AML-193 (cell line): ENCODE measurements around the gene DCPS.
"Not testable (repeated sequence)": the region's sequence is repeated elsewhere in the genome, so short reads cannot be mapped to it uniquely, and the experiment has no call there.

Experiments
- DNase-seq, 2 experiments: peaks; one replicate each; lab custom pipeline; 2025; lab: John Stamatoyannopoulos, UW

Gene DCPS

GRCh38 chr11:126303623-126304456 lies at the start of gene DCPS:
DCPS (plus strand) TSS chr11:126304060; CDS start chr11:126304081, 21 bp downstream.
- DNase-seq, result peak; percentile 82 to 83

GRCh38 chr11:126254819-126255218 lies 49.0 kb upstream of the DCPS start:
- DNase-seq, result no peak

DNA sequence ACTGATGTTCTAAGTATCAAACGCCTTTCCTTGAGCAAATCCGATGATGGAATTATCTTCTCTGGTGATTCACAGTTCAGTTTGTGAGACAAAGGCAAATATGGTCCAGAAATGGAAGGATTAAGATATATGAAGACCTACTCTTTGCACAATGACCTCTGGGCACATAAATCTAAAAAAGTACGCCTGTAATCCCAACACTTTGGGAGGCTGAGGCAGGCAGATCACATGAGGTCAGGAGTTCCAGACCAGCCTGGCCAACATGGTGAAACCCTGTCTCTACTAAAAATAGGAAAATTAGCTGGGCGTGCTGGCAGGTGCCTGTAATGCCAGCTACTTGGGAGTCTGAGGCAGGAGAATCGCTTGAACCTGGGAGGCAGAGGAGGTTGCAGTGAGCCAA lies 48.4 kb upstream of the DCPS start:
- DNase-seq, result not testable (repeated sequence)

DNA sequence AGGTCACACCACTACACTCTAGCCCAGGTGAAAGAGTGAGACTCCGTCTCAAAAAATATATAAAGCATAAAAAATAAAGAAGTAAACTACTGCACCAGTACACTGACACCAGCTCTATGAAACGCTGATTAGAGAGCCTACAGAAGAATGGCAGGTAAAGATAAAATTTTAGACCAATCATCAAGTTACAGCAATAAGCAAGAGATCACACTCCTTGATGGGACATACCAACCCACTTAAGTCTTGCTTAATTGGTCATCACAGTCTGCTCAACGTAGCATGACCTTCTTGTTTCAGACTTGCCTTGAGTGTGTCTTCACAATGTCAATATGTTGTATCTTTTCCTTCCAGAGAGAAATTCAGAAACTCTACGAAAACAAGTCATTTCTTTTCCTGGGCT lies 47.6 kb upstream of the DCPS start:
- DNase-seq, result no peak

GRCh38 chr11:126257144-126257543 lies 46.7 kb upstream of the DCPS start:
- no peak for DNase-seq

DNA sequence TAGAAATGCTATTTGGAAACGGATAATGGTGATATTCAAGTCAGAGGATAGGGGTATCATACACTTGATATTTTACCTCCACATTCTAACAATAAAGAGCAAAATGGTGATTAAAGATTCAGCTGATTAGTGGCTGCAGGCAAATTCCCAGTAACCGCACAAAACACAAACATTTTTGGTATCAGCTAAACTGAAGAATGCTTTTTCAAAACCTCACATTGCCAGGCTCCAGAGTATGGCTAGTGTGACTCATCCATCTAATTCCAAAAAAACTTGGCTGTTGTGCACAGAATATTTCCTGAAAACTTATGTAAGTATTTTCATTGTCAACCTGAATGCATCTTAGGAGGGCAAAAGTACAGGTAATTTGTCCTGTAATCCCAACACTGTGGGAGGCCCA lies 46.1 kb upstream of the DCPS start:
- DNase-seq, result no peak

DNA sequence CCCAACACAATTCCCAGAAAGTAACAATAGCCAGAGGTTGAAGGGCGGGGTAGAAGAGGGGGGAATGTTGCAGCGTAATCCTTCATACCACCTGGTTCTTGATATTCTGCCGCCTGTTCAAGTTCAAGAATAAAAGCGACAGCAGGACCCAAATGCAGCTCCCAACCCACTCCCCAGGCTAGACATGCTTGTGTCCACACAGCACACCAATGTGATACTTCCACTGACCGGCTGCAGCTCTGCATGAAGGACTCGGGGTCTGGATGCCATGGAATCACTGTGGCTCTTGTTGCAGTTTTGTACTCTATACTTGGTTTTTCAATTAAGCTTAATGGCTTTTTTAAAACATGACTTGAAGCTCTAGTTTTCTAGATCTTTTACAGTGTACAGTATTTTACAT lies 41.6 kb upstream of the DCPS start:
- DNase-seq, result no peak

- DNase-seq, result no peak
Measured at GRCh38 chr11:126263489-126263888, 40.4 kb upstream of the DCPS start.

DNA sequence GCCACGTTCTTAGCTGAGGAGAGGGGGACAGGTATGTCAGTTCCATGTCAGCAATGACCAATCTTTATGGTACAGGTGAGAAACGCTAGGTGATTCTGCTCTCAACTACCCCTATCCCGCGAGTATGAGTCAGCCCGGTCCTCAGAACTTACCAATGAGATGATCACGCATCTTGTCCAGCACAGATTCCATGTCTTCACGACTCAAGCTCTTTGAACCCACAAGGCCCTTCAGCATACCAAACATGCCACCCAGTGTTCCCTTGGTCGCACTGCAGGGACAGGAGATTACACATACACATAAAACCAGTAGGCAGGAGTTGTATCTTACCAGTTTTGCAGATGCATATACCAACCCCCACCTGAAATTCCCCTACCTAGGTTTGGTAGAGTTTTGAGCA lies 38.0 kb upstream of the DCPS start:
- DNase-seq, result no peak

GRCh38 chr11:126267650-126268049 lies 36.2 kb upstream of the DCPS start:
- no peak for DNase-seq

DNA sequence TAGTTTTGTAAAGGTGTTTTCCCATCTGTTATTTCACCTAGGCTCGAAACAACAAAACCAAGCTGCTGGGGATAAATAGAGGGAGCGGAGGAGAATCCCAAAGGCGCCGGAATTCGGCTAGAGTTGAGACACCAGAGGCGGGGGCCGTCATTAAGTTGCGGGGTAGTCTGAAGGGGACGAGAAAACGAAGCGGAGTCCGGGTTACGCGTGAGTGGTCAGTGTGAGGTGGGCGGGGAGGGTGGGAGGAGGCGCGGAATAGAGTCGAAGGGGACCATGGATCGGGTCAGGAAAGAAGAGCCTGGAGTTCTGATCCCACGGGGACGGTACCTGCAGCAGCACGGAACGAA lies 35.5 kb upstream of the DCPS start:
- DNase-seq, result no peak

DNA sequence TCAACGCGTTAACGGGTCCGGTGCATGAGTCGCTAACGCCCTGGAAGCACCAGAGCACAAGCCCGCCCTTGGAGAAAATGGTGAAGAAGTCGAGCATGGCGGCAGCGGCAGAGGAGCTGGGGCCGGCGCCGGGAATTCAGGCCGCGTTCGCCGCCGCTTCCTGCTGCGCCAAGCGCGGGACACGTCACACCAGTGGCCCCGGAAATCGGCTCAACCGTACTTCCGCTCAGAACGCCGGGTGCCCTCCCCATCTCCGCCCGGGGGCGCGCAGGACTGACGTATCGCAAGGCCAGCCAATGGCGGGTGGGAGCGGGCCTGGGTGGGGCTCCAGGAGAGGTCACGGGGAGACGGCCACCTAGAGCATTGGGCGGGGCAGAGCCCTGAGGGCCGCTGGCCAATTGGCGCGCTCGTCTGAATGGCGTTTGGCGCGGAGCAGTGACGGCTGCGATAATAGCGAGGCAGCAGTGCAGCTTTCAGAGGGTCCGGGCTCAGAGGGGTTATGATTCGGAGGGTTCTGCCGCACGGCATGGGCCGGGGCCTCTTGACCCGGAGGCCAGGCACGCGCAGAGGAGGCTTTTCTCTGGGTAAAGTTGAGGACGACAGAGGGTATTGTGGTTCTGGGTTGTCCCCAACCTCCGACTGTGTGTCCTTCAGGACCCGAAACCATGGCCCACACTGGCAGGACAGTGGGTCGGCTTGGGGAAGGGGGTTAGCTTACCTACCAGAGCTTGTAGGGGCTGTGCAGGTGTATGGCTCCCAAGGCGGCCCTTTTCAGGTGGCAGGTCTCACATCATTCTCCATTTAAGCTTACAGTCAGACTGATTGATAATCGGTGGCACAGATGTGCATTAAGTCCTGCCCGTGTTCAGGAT lies 34.9 kb upstream of the DCPS start, which contains the start of the genes FOXRED1 and SRPRA:
FOXRED1 (plus strand) TSS at position 447 of the 872 bp plus-strand sequence; CDS start at position 500, 53 bp downstream.
SRPRA (minus strand) TSS at position 188 of the 872 bp plus-strand sequence; CDS start at position 97, 91 bp downstream.
- DNase-seq, result peak; percentile 93 to 95

- DNase-seq, result no peak
Measured at GRCh38 chr11:126277322-126277721, 26.5 kb upstream of the DCPS start.

DNA sequence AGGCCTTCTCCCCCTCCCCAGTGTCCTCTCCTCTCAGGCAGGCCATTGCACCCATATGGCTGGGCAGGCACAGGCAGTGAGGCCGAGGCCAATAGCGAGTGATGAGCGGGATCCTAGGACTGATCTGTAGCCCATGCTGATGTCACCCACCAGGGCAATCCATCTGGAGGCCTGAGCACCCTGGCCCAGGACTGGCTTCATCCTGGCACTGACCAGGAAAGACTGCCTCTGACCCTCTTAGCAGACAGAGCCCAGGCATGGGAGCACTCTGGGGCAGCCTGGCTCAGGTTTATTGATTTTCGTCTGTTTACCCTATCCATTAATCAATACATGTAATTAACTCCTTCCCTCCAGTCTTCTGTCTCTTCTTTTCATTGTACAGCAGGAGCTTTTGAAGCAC lies 26.1 kb upstream of the DCPS start:
- no peak for DNase-seq

DNA sequence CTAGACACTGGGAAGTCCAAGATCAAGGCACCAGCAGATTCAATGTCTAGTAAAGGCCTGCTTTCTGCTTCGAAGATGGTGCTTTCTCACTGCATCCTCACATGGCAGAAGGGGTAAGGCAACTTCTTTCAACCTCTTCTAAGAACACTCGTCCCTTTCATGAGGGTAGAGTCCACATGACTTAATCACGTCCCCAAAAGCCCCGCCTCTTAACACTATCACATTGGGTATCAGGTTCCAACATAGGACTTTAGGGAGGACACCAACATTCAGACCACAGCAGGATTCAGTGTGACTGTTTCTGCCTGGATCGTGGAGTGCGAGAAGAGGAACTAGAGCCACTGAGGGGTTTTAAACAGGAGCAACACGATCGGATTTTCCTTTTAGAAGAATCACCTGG lies 24.7 kb upstream of the DCPS start:
- DNase-seq, result no peak

DNA sequence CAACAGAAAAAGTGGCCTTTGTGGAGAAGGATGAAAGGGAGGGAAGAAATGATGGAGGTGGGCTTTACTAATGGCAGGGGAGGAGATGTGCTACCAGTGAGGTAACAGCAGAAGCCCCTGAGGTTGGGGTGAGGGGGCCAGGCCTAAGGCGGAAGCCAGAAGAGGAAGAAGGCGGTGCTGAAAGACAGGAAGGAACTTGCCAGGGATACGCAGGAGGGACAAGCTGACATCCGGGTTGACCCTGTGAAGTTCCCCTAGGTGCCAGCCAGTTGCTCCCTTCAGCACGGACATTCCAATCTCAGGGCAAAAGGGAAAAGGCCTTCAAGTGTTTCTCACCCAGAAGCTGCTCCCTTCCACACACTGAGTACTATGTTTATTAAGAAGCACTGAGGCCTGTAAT lies 23.3 kb upstream of the DCPS start:
- no peak for DNase-seq

GRCh38 chr11:126281245-126281644 lies 22.6 kb upstream of the DCPS start:
- DNase-seq, result no peak

DNA sequence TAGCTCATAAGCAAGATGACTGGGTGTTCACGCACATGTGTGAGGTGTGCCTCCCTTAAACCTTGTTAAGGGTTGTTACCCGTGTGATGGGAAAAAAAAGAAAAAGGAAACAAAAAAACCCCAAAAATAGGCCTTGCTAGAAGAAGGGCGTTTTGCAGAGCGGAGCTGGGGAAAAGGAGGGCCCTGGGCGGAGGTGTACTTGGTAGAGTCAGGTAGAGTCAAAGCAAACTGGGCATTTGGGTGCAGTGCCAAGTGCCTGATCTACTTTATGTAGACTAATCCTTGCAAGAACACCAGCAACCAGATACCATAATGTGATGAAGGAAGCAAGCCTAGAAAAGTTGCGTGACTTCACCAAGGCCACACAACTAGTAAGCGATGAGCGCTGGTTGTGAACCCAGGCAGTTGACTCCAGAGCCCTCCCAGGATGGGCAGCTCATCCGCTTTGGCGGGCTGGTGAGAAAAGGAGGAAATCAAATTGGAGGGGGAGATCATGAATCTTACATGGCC lies 22.1 kb upstream of the DCPS start:
- no peak for DNase-seq

DNA sequence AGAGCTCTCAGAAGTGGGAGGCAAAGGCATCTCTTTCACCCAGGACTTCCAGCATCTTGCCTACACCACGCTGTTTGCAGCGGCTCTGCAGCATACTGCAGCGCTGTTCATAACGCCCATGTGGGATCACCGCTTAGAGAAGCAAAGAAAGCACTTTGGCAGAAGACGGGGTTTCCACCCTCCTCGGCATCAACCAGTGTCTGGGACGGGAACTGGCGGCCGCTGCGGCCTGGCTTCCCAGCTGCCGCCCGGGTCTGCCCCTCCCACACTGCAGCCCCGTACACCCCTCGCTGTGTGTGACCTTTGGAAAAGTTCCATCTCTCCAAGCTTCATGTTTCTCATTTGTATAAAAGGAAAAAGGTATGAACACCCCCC lies 21.5 kb upstream of the DCPS start:
- peak; percentile 6 to 20 for DNase-seq

DNA sequence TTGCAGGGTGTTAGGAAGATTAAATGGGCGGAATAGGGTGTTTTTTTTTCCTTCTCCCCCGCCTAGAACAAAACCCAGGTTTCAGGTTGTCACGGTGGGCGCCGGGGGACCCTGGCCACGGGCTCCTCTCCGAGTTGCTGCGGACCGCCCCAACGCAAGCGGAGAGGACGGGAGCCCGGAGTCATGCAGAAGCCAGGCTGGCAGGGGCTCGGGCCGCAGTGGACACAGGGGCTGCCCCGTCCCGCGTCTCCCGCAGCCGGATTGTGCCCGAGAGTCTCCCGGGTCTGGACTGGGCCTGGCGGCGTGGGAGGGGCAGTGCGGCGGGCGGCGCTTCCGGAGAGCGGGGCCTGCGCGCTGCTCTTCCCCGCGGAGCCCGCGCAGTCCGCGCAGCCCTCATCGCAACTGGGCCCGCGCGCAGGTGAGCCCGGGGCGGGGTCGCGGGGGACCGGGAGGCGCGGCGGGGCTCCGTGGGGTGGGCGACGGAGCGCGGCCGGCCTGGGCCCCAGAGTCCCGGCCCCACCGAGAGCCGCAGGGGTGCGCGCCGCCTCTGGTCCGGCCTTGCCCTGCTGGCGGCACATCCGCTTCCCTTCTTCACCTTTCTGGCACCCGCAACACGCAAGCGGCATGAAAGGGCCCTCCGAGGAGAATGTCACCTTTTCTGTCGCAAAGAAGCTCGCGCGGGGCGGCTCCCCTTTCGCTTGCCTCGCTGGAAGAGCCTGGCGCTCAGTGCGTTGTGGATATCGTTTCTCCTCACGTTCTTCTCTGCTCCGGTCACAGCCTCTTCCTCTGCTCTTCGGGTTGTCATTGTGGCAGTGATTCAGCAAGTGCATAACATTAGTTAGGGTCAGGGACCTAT lies 20.9 kb upstream of the DCPS start, which contains the start of gene TIRAP:
TIRAP (plus strand) TSS at position 358 of the 856 bp plus-strand sequence. CDS start 7,802 bp downstream, outside the sequence.
- DNase-seq, result peak; percentile 54 to 64

- DNase-seq, result peak; percentile 34 to 47
Measured at GRCh38 chr11:126284829-126285228, 19.0 kb upstream of the DCPS start.

- DNase-seq, result no peak
Measured at GRCh38 chr11:126288237-126288636, 15.6 kb upstream of the DCPS start.
